Sigmoid colon (tissue), 7 donors: ENCODE measurements around the gene PCLO. TPM values are rescaled to one million over a fixed set of nuclear protein-coding genes. Genes with fewer than 3 reads are reported as not detected.

Experiments used
- DNase-seq: peaks from one replicate; pipeline ENCODE4 v3.0.0-alpha.2; 2019
- H3K27ac ChIP-seq, 4 donors: fragments of 200-600 bp; sonication (generic); one replicate each; pipeline ENCODE4 v1.5.1; 2016 to 2019; ENCODE audit warnings: mild to moderate bottlenecking in 1 of 4
- H3K27me3 ChIP-seq, 3 donors: fragments of 200-600 bp; sonication (generic); one replicate each; pipeline ENCODE4 v1.5.1; 2019; ENCODE audit warnings: mild to moderate bottlenecking in 1 of 3
- H3K36me3 ChIP-seq, 4 donors: fragments of 200-600 bp; sonication (generic); one replicate each; pipeline ENCODE4 v1.5.1; 2016 to 2019
- H3K4me1 ChIP-seq, 4 donors: fragments of 200-600 bp; sonication (generic); one replicate each; pipeline ENCODE4 v1.5.1; 2017 to 2019
- H3K4me3 ChIP-seq, 4 donors: fragments of 200-600 bp; sonication (generic); one replicate each; pipeline ENCODE4 v1.5.1; 2017 to 2019; ENCODE audit warnings: mild to moderate bottlenecking in 2 of 4, moderate library complexity in 1 of 4
- H3K9me3 ChIP-seq, 4 donors: fragments of 200-600 bp in 3 of 4; sonication (generic) in 3 of 4; one replicate each; pipeline versions ENCODE4 v1.5.1 to v1.6.1; 2013 to 2019
- EP300 ChIP-seq, 4 donors: sonication (generic); formaldehyde crosslinking; IDR thresholded peaks; one replicate each; pipeline ENCODE4 v1.6.1; 2017; ENCODE audit warnings: antibody characterized with exemption in 4 of 4
- POLR2A ChIP-seq, 2 donors: fragments of 450-650 bp; IDR thresholded peaks; one replicate each; pipeline ENCODE4 v1.6.1; 2016; ENCODE audit warnings: antibody characterized with exemption in 2 of 2, mild to moderate bottlenecking in 2 of 2, moderate library complexity in 2 of 2
- POLR2AphosphoS5 ChIP-seq, 4 donors: sonication (generic); formaldehyde crosslinking; IDR thresholded peaks; one replicate each; pipeline ENCODE4 v1.6.1; 2017; ENCODE audit warnings: antibody characterized with exemption in 4 of 4
- WGBS, 2 donors: extraction: QIAGEN DNeasy Blood & Tissue Kit; methylation state at CpG; one replicate each; pipeline ENCODE4 v1.1.7; 2013; 5-methylcytosine and 5-hydroxymethylcytosine counted together
- intact Hi-C: fragments of 100-400 bp; cut with DNase I; formaldehyde crosslinking; loops from one replicate; pipeline ENCODE4 v1.15.1; 2023
- polyA plus RNA-seq, 3 donors: library from polyadenylated mRNA; stranded (reverse); fragments of 200-250 nt; gene quantifications; one replicate each; pipeline ENCODE4 v1.2.3, GENCODE V29; 2013
- total RNA-seq, 4 donors: library from RNA; depleted of rRNA; stranded (reverse); fragments of >200 nt; gene quantifications; one replicate each; pipeline ENCODE4 v1.1.0, GENCODE V29; 2016
- TF ChIP-seq, protein P1 (sequence below), 4 experiments: fragments of 450-650 bp in 3 of 4; fragments of 200-600 bp in 1 of 4; IDR thresholded peaks; one replicate each; pipeline ENCODE4 v1.5.1; 2016 to 2019; ENCODE audit warnings: antibody characterized with exemption in 4 of 4, mild to moderate bottlenecking in 3 of 4, moderate library complexity in 2 of 4
- donor health status: healthy with polysubstance abuse.
- donor health status: Bipolar disorder and iron deficiency.
- donor health status: healthy.

PCLO gene
- total and polyA plus RNA-seq, 7 donors = 1.4 to 6.1 (median 2.8) TPM

DNA sequence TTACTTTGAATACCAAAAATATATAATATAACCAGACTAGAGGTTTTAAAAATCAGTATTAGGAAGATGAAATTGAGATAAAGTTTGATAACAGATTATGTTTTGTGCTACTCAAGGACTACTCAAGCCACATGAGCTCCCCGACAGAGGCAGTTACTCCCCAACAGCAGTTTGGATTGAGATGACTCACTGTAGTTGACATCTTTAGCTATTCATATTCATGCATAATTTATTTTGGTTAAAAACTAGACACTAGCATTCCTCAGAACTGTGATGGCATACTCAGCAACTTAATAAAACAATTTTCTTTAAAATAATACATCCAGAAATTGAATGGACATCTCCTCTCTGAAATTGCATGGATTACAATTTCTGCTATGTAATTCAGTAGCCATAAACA, 19.6 kb downstream of the PCLO start:
- intact Hi-C loops = no loop called here
- Histone ChIP-seq H3K27me3 (no peaks in the 10 kb centered on the region), H3K4me3 (no peak overlapping the region), H3K27ac (no peak overlapping the region), H3K36me3 (no peaks in the 10 kb centered on the region), H3K4me1 (no peaks in the 10 kb centered on the region), H3K9me3 (no peaks in the 10 kb centered on the region)
- 91 to 92% methylated on average over 1 of the region's 1 CpG for WGBS, 2 donors
- no peak for DNase-seq
- TF ChIP-seq EP300 (IDR thresholded peaks at IDR 0.05) = no peak
- TF ChIP-seq, protein P1, sequence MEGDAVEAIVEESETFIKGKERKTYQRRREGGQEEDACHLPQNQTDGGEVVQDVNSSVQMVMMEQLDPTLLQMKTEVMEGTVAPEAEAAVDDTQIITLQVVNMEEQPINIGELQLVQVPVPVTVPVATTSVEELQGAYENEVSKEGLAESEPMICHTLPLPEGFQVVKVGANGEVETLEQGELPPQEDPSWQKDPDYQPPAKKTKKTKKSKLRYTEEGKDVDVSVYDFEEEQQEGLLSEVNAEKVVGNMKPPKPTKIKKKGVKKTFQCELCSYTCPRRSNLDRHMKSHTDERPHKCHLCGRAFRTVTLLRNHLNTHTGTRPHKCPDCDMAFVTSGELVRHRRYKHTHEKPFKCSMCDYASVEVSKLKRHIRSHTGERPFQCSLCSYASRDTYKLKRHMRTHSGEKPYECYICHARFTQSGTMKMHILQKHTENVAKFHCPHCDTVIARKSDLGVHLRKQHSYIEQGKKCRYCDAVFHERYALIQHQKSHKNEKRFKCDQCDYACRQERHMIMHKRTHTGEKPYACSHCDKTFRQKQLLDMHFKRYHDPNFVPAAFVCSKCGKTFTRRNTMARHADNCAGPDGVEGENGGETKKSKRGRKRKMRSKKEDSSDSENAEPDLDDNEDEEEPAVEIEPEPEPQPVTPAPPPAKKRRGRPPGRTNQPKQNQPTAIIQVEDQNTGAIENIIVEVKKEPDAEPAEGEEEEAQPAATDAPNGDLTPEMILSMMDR (IDR thresholded peaks at IDR 0.05) = no peak
- no peak for TF ChIP-seq POLR2A (IDR thresholded peaks at IDR 0.05)
- no peak for TF ChIP-seq POLR2AphosphoS5 (IDR thresholded peaks at IDR 0.05)

- 82 to 90% methylated on average over 2 of the region's 2 CpGs for WGBS, 2 donors
Measured at GRCh38 chr7:83142365-83142764, 20.3 kb downstream of the PCLO start.

GRCh38 chr7:83141927-83142326, 20.8 kb downstream of the PCLO start:
- DNase-seq = no peak
- H3K4me1 ChIP-seq = no peaks in the 10 kb centered on the region
- no peaks in the 10 kb centered on the region for H3K27me3 ChIP-seq
- intact Hi-C loops = no loop called here
- H3K27ac ChIP-seq = no peak overlapping the region
- no peaks in the 10 kb centered on the region for H3K36me3 ChIP-seq
- TF ChIP-seq POLR2AphosphoS5 (IDR thresholded peaks at IDR 0.05) (no peak), POLR2A (IDR thresholded peaks at IDR 0.05) (no peak), EP300 (IDR thresholded peaks at IDR 0.05) (no peak)
- TF ChIP-seq, protein P1 (IDR thresholded peaks at IDR 0.05) = no peak
- H3K4me3 ChIP-seq = no peak overlapping the region
- 78 to 88% methylated on average over 3 of the region's 3 CpGs for WGBS, 2 donors
- H3K9me3 ChIP-seq = no peaks in the 10 kb centered on the region

More at GRCh38 chr7:83142365-83142764, 20.3 kb downstream of the PCLO start:
- Histone ChIP-seq H3K4me3 (no peak overlapping the region), H3K9me3 (no peaks in the 10 kb centered on the region), H3K36me3 (no peaks in the 10 kb centered on the region), H3K4me1 (no peaks in the 10 kb centered on the region), H3K27me3 (no peaks in the 10 kb centered on the region), H3K27ac (no peak overlapping the region)
- DNase-seq = no peak
- intact Hi-C loops = no loop called here
- no peak for TF ChIP-seq POLR2AphosphoS5 (IDR thresholded peaks at IDR 0.05)
- no peak for TF ChIP-seq POLR2A (IDR thresholded peaks at IDR 0.05)
- no peak for TF ChIP-seq EP300 (IDR thresholded peaks at IDR 0.05)
- TF ChIP-seq, protein P1 (IDR thresholded peaks at IDR 0.05) = no peak

DNA sequence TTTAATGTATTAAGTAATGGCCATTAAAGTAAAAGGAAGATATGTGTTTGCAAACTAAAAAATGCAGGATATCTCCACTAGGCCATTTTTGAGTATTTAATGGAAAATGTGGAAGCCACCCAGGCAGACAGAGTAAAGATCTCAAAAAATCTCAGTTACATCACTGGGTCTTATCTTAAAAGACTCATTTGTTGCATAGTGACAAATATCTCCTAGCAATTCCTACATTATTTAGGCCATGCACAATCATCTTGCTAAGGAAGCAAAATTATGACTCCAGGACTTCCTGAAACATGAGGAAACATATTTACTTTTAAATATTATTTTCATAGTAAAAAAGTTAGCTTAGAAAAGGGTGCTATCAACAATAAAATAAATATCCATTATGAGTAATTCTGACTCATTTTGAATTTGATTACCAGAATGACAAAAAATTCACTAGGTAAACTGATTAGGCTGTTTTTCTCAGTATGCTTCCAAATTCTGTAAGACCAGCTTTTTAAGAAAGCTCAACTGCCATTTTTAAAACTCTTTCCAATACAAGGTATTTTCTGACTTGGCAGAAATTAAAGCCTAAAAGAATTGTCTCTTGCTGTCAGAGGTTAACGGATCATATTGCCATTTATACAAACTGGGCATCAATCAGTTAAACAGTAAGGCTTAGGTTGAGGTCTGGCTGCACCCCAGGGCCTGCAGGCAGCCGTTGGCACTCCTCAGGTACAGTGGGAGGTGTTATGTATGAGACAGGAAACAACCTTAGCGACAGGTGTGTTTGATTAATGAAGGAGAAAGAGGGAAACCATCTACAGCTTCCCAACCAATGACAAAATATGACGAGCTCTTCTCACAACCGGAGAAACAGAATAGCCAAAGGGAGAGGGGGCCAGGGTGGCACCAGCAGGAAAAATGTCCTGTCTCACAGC, 31.8 kb downstream of the PCLO start:
- 35 to 68% methylated on average over 5 of the region's 5 CpGs for WGBS, 2 donors
- H3K4me1 ChIP-seq = no peaks in the 10 kb centered on the region

More for the DNA sequence above, 31.8 kb downstream of the PCLO start:
- no peak overlapping the region for H3K4me3 ChIP-seq
- H3K27ac ChIP-seq = no peak overlapping the region
- intact Hi-C loops = no loop called here
- no peaks in the 10 kb centered on the region for H3K9me3 ChIP-seq
- H3K27me3 ChIP-seq = no peaks in the 10 kb centered on the region
- no peaks in the 10 kb centered on the region for H3K36me3 ChIP-seq
- no peak for DNase-seq
- TF ChIP-seq, protein P1 (IDR thresholded peaks at IDR 0.05) = no peak
- TF ChIP-seq EP300 (IDR thresholded peaks at IDR 0.05) (no peak), POLR2AphosphoS5 (IDR thresholded peaks at IDR 0.05) (no peak), POLR2A (IDR thresholded peaks at IDR 0.05) (no peak)
